IPS DF 4.7 (cell line): Measurements from ENCODE around the gene FREM3.

ENCODE experiments used
- DNase-seq: peaks from one replicate; pipeline ENCODE4 v3.0.0-alpha.2; 2013; ENCODE audit warnings: low spot score; ENCODE audit errors: extremely low read depth

The FREM3 gene

GRCh38 chr4:143668930-143669552, 31.4 kb downstream of the FREM3 start:
- DNase-seq = no peak

GRCh38 chr4:143667461-143667860, 33.0 kb downstream of the FREM3 start:
- DNase-seq = no peak

- DNase-seq = no peak
Measured at GRCh38 chr4:143658336-143658735, 42.1 kb downstream of the FREM3 start.

- no peak for DNase-seq
Measured at GRCh38 chr4:143654571-143654970, 45.9 kb downstream of the FREM3 start.

- no peak for DNase-seq
Measured at GRCh38 chr4:143653031-143653430, 47.4 kb downstream of the FREM3 start.

- DNase-seq = no peak
Measured at GRCh38 chr4:143643399-143643798, 57.1 kb downstream of the FREM3 start.

- DNase-seq = no peak
Measured at GRCh38 chr4:143642611-143643010, 57.9 kb downstream of the FREM3 start.

GRCh38 chr4:143641361-143641760, 59.1 kb downstream of the FREM3 start:
- DNase-seq = no peak

GRCh38 chr4:143634763-143635162, 65.7 kb downstream of the FREM3 start:
- DNase-seq = no peak

GRCh38 chr4:143633833-143634232, 66.6 kb downstream of the FREM3 start:
- DNase-seq = no peak

GRCh38 chr4:143626134-143626911, 74.2 kb downstream of the FREM3 start:
- DNase-seq = no peak

- no peak for DNase-seq
Measured at GRCh38 chr4:143625632-143626031, 74.8 kb downstream of the FREM3 start.

- no peak for DNase-seq
Measured at GRCh38 chr4:143623896-143624295, 76.6 kb downstream of the FREM3 start.

- DNase-seq = no peak
Measured at GRCh38 chr4:143618811-143619210, 81.7 kb downstream of the FREM3 start.

GRCh38 chr4:143617994-143618679, 82.3 kb downstream of the FREM3 start:
- no peak for DNase-seq

- no peak for DNase-seq
Measured at GRCh38 chr4:143616771-143617170, 83.7 kb downstream of the FREM3 start.

GRCh38 chr4:143609492-143609891, 91.0 kb downstream of the FREM3 start:
- no peak for DNase-seq

GRCh38 chr4:143606480-143606879, 94.0 kb downstream of the FREM3 start:
- DNase-seq = no peak

- DNase-seq = no peak
Measured at GRCh38 chr4:143599827-143600226, 100.6 kb downstream of the FREM3 start.

GRCh38 chr4:143598816-143599215, 101.7 kb downstream of the FREM3 start:
- DNase-seq = no peak

- DNase-seq = no peak
Measured at GRCh38 chr4:143597276-143597675, 103.2 kb downstream of the FREM3 start.

GRCh38 chr4:143587703-143588102, 112.8 kb downstream of the FREM3 start:
- no peak for DNase-seq
